Heart right ventricle (tissue), 16 donors: ENCODE data around the gene IRX4. TPM values are rescaled to one million over a fixed set of nuclear protein-coding genes. Genes with fewer than 3 reads are reported as not detected.

Experiments used
- ATAC-seq, 8 donors: fragments of 200-7000 bp; cut with Tn5 transposase; one replicate each; pipeline ENCODE4 v1.9.1; 2020; ENCODE audit warnings: mild to moderate bottlenecking in 8 of 8, moderate library complexity in 8 of 8, moderate number of reproducible peaks in 1 of 8
- DNase-seq, 2 donors: peaks; one replicate each; pipeline ENCODE4 v3.0.0-alpha.2; 2020
- H3K27ac ChIP-seq, 10 donors: fragments of 200-600 bp; sonication (generic) in 2 of 10; one replicate each; pipeline versions ENCODE4 v1.5.0 to v1.8.0; 2020 to 2022; ENCODE audit warnings: mild to moderate bottlenecking in 3 of 10
- H3K27me3 ChIP-seq, 7 donors: fragments of 200-600 bp; one replicate each; pipeline ENCODE4 v1.8.0; 2021 to 2022; ENCODE audit warnings: mild to moderate bottlenecking in 2 of 7
- H3K36me3 ChIP-seq, 9 donors: fragments of 200-600 bp; sonication (generic) in 1 of 9; one replicate each; pipeline versions ENCODE4 v1.5.0 to v1.8.0; 2020 to 2022; ENCODE audit warnings: mild to moderate bottlenecking in 2 of 9
- H3K4me1 ChIP-seq, 9 donors: fragments of 200-600 bp; sonication (generic) in 1 of 9; one replicate each; pipeline versions ENCODE4 v1.5.0 to v1.8.0; 2020 to 2022; ENCODE audit warnings: mild to moderate bottlenecking in 4 of 9
- H3K4me3 ChIP-seq, 10 donors: fragments of 200-600 bp; sonication (generic) in 2 of 10; one replicate each; pipeline versions ENCODE4 v1.5.0 to v1.8.0; 2020 to 2022; ENCODE audit warnings: mild to moderate bottlenecking in 7 of 10, moderate library complexity in 2 of 10
- H3K9me3 ChIP-seq, 11 donors: fragments of 200-600 bp in 10 of 11; sonication (generic) in 2 of 11; one replicate each; pipeline versions ENCODE4 v1.5.0 to v1.8.0; 2013 to 2022; ENCODE audit warnings: mild to moderate bottlenecking in 2 of 11, control low read depth in 1 of 11, moderate library complexity in 1 of 11
- WGBS, 2 donors: extraction: QIAGEN DNeasy Blood & Tissue Kit; methylation state at CpG; one replicate each; pipeline ENCODE4 v1.1.7; 2013; ENCODE audit warnings: inconsistent platforms in 1 of 2; 5-methylcytosine and 5-hydroxymethylcytosine counted together
- intact Hi-C, 10 donors: fragments of 100-400 bp; cut with DNase I; formaldehyde crosslinking; loops; one replicate each; pipeline versions ENCODE4 v1.11.1 to v1.14.2; 2022
- polyA plus RNA-seq, 2 donors: library from polyadenylated mRNA; stranded (reverse); fragments of 200-250 nt; gene quantifications; one replicate each; pipeline ENCODE4 v1.2.3, GENCODE V29; 2013
- total RNA-seq, 10 donors: library from RNA; stranded (reverse); fragmentation: NEBNext Ultra II Directional in 3 of 10; extraction: Animal tissue kit (Norgen Biotek cat#: 25700) in 3 of 10; gene quantifications; one replicate each; pipeline versions ENCODE4 v1.2.1 to v1.2.4, GENCODE V29; 2021 to 2023
- TF ChIP-seq, protein P1 (sequence below), 9 donors: fragments of 200-600 bp; sonication (generic) in 2 of 9; IDR thresholded peaks; one replicate each; pipeline versions ENCODE4 v1.5.0 to v1.8.0; 2021 to 2022; ENCODE audit warnings: antibody characterized with exemption in 9 of 9, mild to moderate bottlenecking in 5 of 9, moderate library complexity in 1 of 9
- donor health status: Arrhythmogenic right ventricular cardiomyopathy.
- donor health status: ischemic (EF 13 %, LVEDD 7.1; RV severe dilation, severe dysfunction).
- donor health status: healthy with polysubstance abuse.
- donor health status: DM: no; HTN: yes; CAD: no.
- donor health status: DM: no; HTN: no; CAD: no.
- donor health status: ischemic (EF 25% LVEDD 6.9; RV normal size, moderate dysfunction).
- donor health status: ischemic (EF 25% LVEDD 5.7; RV mildly dilated, moderate dysfunction).
- donor health status: healthy.
- donor health status: DM: yes; HTN: yes; CAD: no.
- donor health status: Ischemic cardiomyopathy.
- donor health status: ischemic (EF 35%, LVEDD 5.7; RV mildly dilated, moderate dysfunction).
- donor health status: nonischemic (EF 11% LVEDD 7.7; RV severe dilation, severe dysfunction).
- donor health status: DM: yes; HTN: yes; CAD: no.
- donor health status: PGD.
- donor health status: ischemic (EF 29% LVEDD 5.4; RV normal size, mild dysfunction).
- donor health status: nonischemic (EF 23%, LVEDD 6.1; RV moderate dilation, normal function).

Gene IRX4
- total and polyA plus RNA-seq, 12 donors = 6.1 to 19.1 (median 11.2) TPM

DNA sequence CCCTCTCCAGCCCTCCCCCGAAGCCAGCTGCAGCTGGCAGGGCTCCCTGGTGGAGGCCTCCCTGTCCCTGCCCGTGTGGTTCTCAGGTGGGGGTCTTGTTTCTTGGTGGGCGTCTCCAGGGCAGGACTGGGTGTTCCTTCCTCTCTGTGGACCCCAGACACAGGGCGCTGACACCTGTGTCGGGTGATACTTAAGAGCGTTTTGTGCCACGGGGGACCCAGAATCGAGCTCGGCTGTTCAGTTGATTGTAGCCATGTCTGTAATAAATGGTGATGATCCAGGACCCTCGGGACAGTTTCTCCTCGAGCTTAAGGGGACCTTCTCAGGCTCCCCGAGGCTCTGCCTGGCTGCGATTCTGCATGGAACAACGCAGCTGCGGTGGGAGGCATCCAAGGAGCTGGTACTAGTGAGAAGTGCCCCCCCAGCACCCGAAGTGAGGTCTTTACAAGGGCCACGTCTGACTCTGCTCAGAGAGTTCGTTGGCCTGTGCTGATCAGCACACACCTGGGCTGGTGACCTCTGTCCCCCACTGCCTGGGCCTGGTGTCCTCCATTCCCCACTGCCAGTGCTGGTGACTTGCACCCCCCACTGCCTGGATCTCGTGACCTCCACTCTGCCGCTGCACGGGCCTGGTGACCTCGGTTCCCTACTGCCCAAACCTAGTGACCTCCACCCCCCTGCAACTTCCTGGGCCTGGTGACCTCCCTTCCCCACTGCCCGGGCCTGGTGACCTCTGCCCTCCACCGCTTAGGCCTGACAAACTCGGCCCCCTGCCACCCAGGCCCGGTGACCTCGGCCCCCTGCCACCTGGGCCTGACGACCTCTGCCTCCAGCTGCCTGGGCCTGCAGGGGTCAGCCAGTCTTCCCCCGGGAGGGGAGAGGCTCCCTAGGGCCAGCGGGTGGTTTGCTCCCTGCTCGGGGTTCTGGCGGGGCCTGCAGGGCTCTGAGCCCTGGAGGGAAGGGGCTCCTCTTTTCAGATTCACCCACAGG, 45.5 kb downstream of the IRX4 start:
- TF ChIP-seq, protein P1, sequence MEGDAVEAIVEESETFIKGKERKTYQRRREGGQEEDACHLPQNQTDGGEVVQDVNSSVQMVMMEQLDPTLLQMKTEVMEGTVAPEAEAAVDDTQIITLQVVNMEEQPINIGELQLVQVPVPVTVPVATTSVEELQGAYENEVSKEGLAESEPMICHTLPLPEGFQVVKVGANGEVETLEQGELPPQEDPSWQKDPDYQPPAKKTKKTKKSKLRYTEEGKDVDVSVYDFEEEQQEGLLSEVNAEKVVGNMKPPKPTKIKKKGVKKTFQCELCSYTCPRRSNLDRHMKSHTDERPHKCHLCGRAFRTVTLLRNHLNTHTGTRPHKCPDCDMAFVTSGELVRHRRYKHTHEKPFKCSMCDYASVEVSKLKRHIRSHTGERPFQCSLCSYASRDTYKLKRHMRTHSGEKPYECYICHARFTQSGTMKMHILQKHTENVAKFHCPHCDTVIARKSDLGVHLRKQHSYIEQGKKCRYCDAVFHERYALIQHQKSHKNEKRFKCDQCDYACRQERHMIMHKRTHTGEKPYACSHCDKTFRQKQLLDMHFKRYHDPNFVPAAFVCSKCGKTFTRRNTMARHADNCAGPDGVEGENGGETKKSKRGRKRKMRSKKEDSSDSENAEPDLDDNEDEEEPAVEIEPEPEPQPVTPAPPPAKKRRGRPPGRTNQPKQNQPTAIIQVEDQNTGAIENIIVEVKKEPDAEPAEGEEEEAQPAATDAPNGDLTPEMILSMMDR (IDR thresholded peaks at IDR 0.05) = no peak
- WGBS, 2 donors = 59 to 66% methylated on average over 32 of the region's 32 CpGs
- intact Hi-C loops = no loop called here
- H3K4me3 ChIP-seq = no peak overlapping the region
- peaks cover 0 to 42% (median 16%) of the 10 kb centered on the region in 7 donors for H3K27me3 ChIP-seq
- peaks cover 0 to 17% (median 4%) of the 10 kb centered on the region in 9 donors for H3K4me1 ChIP-seq
- H3K36me3 ChIP-seq = no peaks in the 10 kb centered on the region
- H3K27ac ChIP-seq = peak overlapping the region in 8 of 10 donors; percentile 46 to 75 (median 66)
- no peaks in the 10 kb centered on the region for H3K9me3 ChIP-seq
- ATAC-seq = no peak
- DNase-seq = no peak

GRCh38 chr5:1836176-1836890, 46.4 kb downstream of the IRX4 start:
- Histone ChIP-seq H3K27me3 (peaks cover 0 to 42% (median 14%) of the 10 kb centered on the region in 7 donors), H3K4me1 (peaks cover 0 to 14% (median 3%) of the 10 kb centered on the region in 9 donors), H3K9me3 (no peaks in the 10 kb centered on the region), H3K27ac (peak overlapping the region in 8 of 10 donors; percentile 46 to 75 (median 66)), H3K4me3 (no peak overlapping the region), H3K36me3 (no peaks in the 10 kb centered on the region)
- DNase-seq (peak; percentile 34 to 37), ATAC-seq (peak; percentile 30 to 69 (median 64))
- TF ChIP-seq, protein P1 (IDR thresholded peaks at IDR 0.05) = no peak
- 26 to 42% methylated on average over 23 of the region's 23 CpGs for WGBS, 2 donors
- intact Hi-C loops = no loop called here

GRCh38 chr5:1835431-1835830, 47.3 kb downstream of the IRX4 start:
- ATAC-seq (no peak), DNase-seq (no peak)
- Histone ChIP-seq H3K27ac (no peak overlapping the region), H3K4me1 (peaks cover 0 to 7% (median 0%) of the 10 kb centered on the region in 9 donors), H3K36me3 (peaks cover 0 to 4% (median 0%) of the 10 kb centered on the region in 9 donors), H3K9me3 (no peaks in the 10 kb centered on the region), H3K27me3 (peaks cover 0 to 33% (median 5%) of the 10 kb centered on the region in 7 donors), H3K4me3 (no peak overlapping the region)
- TF ChIP-seq, protein P1 (IDR thresholded peaks at IDR 0.05) = no peak
- intact Hi-C loops = no loop called here
- 79 to 82% methylated on average over 13 of the region's 13 CpGs for WGBS, 2 donors

- no peak for DNase-seq
- WGBS, 2 donors = 58 to 61% methylated on average over 21 of the region's 21 CpGs
- intact Hi-C loops = no loop called here
- Histone ChIP-seq H3K27me3 (peaks cover 0 to 27% (median 0%) of the 10 kb centered on the region in 7 donors), H3K27ac (no peak overlapping the region), H3K4me1 (peaks cover 0 to 7% (median 0%) of the 10 kb centered on the region in 9 donors), H3K4me3 (no peak overlapping the region), H3K36me3 (peaks cover 0 to 6% (median 0%) of the 10 kb centered on the region in 9 donors), H3K9me3 (no peaks in the 10 kb centered on the region)
- no peak for ATAC-seq
- TF ChIP-seq, protein P1 (IDR thresholded peaks at IDR 0.05) = no peak
Measured at GRCh38 chr5:1834721-1835429, 47.9 kb downstream of the IRX4 start.
